Natural killer cell (primary cell): ENCODE results near the gene PLXNA2. TPM values are rescaled to one million over a fixed set of nuclear protein-coding genes. Genes with fewer than 3 reads are reported as not detected.

Experiments used
- ATAC-seq, 3 donors: fragments of 150-1000 bp in 2 of 3; fragments of 200-7000 bp in 1 of 3; cut with Tn5 transposase; 1 replicate in 1 of 3; 2 replicates in 2 of 3; pipeline ENCODE4 v1.10.0; 2021; ENCODE audit warnings: mild to moderate bottlenecking in 2 of 3, moderate library complexity in 2 of 3
- DNase-seq, 2 donors: peaks; one replicate each; pipeline versions ENCODE4 v3.0.0 to v3.0.0-alpha.2; 2013 to 2021; ENCODE audit warnings: mixed read lengths in 1 of 2
- H3K27ac ChIP-seq: one replicate; pipeline ENCODE4 v1.5.1; 2013; ENCODE audit warnings: mild to moderate bottlenecking, low read length
- H3K27me3 ChIP-seq: one replicate; pipeline ENCODE4 v1.6.1; 2013; ENCODE audit warnings: low read length; ENCODE audit not compliant: control insufficient read depth, insufficient read depth
- H3K36me3 ChIP-seq: one replicate; pipeline ENCODE4 v1.6.1; 2013; ENCODE audit warnings: low read length; ENCODE audit not compliant: control insufficient read depth, insufficient read depth
- H3K4me1 ChIP-seq: one replicate; pipeline ENCODE4 v1.6.1; 2013; ENCODE audit warnings: low read length; ENCODE audit not compliant: control insufficient read depth, insufficient read depth
- H3K4me3 ChIP-seq: one replicate; pipeline ENCODE4 v1.5.1; 2013; ENCODE audit warnings: low read length
- H3K9me3 ChIP-seq: one replicate; pipeline ENCODE4 v1.6.1; 2013; ENCODE audit warnings: low read length; ENCODE audit not compliant: control insufficient read depth, insufficient read depth
- H3K27ac Mint-ChIP-seq, 2 donors: one replicate each; pipeline ENCODE4 v1.8.0; 2022; ENCODE audit warnings: mild to moderate bottlenecking in 2 of 2, mixed read lengths in 2 of 2, moderate library complexity in 1 of 2
- H3K27me3 Mint-ChIP-seq, 2 donors: one replicate each; pipeline ENCODE4 v1.8.0; 2022; ENCODE audit warnings: low read depth in 2 of 2, mixed read lengths in 2 of 2
- H3K36me3 Mint-ChIP-seq: one replicate; pipeline ENCODE4 v1.8.0; 2022; ENCODE audit warnings: mixed read lengths
- H3K4me1 Mint-ChIP-seq, 2 donors: one replicate each; pipeline ENCODE4 v1.8.0; 2022; ENCODE audit warnings: mixed read lengths in 2 of 2
- H3K4me3 Mint-ChIP-seq: one replicate; pipeline ENCODE4 v1.8.0; 2022; ENCODE audit warnings: mild to moderate bottlenecking, moderate library complexity, mixed read lengths
- H3K9me3 Mint-ChIP-seq, 2 donors: one replicate each; pipeline ENCODE4 v1.8.0; 2022; ENCODE audit warnings: mixed read lengths in 2 of 2
- CTCF ChIP-seq: fragments of 200-600 bp; IDR thresholded peaks from one replicate; pipeline ENCODE4 v1.8.0; 2022; ENCODE audit warnings: antibody characterized with exemption
- WGBS: methylation state at CpG from one replicate; pipeline ENCODE4 v1.1.7; 2013; ENCODE audit warnings: missing lambda C conversion rate; ENCODE audit not compliant: insufficient coverage; 5-methylcytosine and 5-hydroxymethylcytosine counted together
- intact Hi-C: fragments of 100-400 bp; cut with micrococcal nuclease; formaldehyde crosslinking; loops from one replicate; pipeline ENCODE4 v1.14.2; 2022
- total RNA-seq, 4 donors: library from RNA; stranded (reverse); fragments of 120-200 nt in 1 of 4; gene quantifications; one replicate each; pipeline versions ENCODE4 v1.2.3 to v1.2.4, GENCODE V29; 2013 to 2022

PLXNA2 gene
- total RNA-seq, 3 donors from 2014 or later (not counting 1 experiment from before 2014, with no cell fraction given): 2.8 to 8.4 (median 2.8) TPM

GRCh38 chr1:208031316-208031931 lies 212.8 kb downstream of the PLXNA2 start:
- H3K27ac Mint-ChIP-seq: no peak overlapping the region
- no peaks in the 10 kb centered on the region for H3K36me3 ChIP-seq
- peaks cover 0 to 3% of the 10 kb centered on the region in 2 donors for H3K27me3 Mint-ChIP-seq
- 83% methylated on average over 9 of the region's 10 CpGs for WGBS
- ATAC-seq: no peak
- no peaks in the 10 kb centered on the region for H3K36me3 Mint-ChIP-seq
- no peaks in the 10 kb centered on the region for H3K9me3 Mint-ChIP-seq
- H3K9me3 ChIP-seq: no peaks in the 10 kb centered on the region
- H3K27me3 ChIP-seq: no peaks in the 10 kb centered on the region
- intact Hi-C loops: no loop called here
- H3K4me3 Mint-ChIP-seq: no peak overlapping the region
- H3K27ac ChIP-seq: no peak overlapping the region
- no peak overlapping the region for H3K4me3 ChIP-seq
- no peak for TF ChIP-seq CTCF
- DNase-seq: no peak
- no peaks in the 10 kb centered on the region for H3K4me1 Mint-ChIP-seq
- no peaks in the 10 kb centered on the region for H3K4me1 ChIP-seq

GRCh38 chr1:208030288-208031091 lies 213.7 kb downstream of the PLXNA2 start:
- H3K4me1 Mint-ChIP-seq: no peaks in the 10 kb centered on the region
- no peaks in the 10 kb centered on the region for H3K4me1 ChIP-seq
- intact Hi-C loops: no loop called here
- DNase-seq: no peak
- no peak for ATAC-seq
- H3K9me3 Mint-ChIP-seq: no peaks in the 10 kb centered on the region
- H3K4me3 Mint-ChIP-seq: no peak overlapping the region
- no peak overlapping the region for H3K27ac ChIP-seq
- H3K27ac Mint-ChIP-seq: no peak overlapping the region
- no peaks in the 10 kb centered on the region for H3K27me3 ChIP-seq
- no peaks in the 10 kb centered on the region for H3K36me3 ChIP-seq
- WGBS: 60% methylated on average over 12 of the region's 12 CpGs
- no peak for TF ChIP-seq CTCF
- no peak overlapping the region for H3K4me3 ChIP-seq
- peaks cover 0 to 3% of the 10 kb centered on the region in 2 donors for H3K27me3 Mint-ChIP-seq
- H3K9me3 ChIP-seq: no peaks in the 10 kb centered on the region
- H3K36me3 Mint-ChIP-seq: no peaks in the 10 kb centered on the region

- no peaks in the 10 kb centered on the region for H3K4me1 ChIP-seq
- H3K36me3 ChIP-seq: no peaks in the 10 kb centered on the region
- Mint-ChIP-seq H3K9me3 (no peaks in the 10 kb centered on the region), H3K4me3 (no peak overlapping the region), H3K27ac (no peak overlapping the region), H3K4me1 (no peaks in the 10 kb centered on the region), H3K36me3 (no peaks in the 10 kb centered on the region), H3K27me3 (peaks cover 0 to 3% of the 10 kb centered on the region in 2 donors)
- ATAC-seq: no peak
- TF ChIP-seq CTCF: no peak
- no peak overlapping the region for H3K27ac ChIP-seq
- no peaks in the 10 kb centered on the region for H3K27me3 ChIP-seq
- H3K4me3 ChIP-seq: no peak overlapping the region
- 68% methylated on average over 13 of the region's 13 CpGs for WGBS
- H3K9me3 ChIP-seq: no peaks in the 10 kb centered on the region
- intact Hi-C loops: no loop called here
- DNase-seq: no peak
These were observed 214.6 kb downstream of the PLXNA2 start for GRCh38 chr1:208029381-208030287.
